Esophagus muscularis mucosa (tissue), 4 donors: ENCODE measurements around the gene SLC24A4. TPM values are rescaled to one million over a fixed set of nuclear protein-coding genes. Genes with fewer than 3 reads are reported as not detected.
"Not testable (repeated sequence)": the region's sequence is repeated elsewhere in the genome, so short reads cannot be mapped to it uniquely, and the experiment has no call there.

Experiments
- DNase-seq: peaks from one replicate; pipeline ENCODE4 v3.0.0-alpha.2; 2017; ENCODE audit errors: extremely low spot score
- H3K27ac ChIP-seq, 4 donors: fragments of 200-600 bp; sonication (generic); replicated peaks in 1 of 4; 1 replicate in 3 of 4; 2 replicates in 1 of 4; pipeline ENCODE4 v1.5.1; 2016 to 2019; ENCODE audit warnings: mild to moderate bottlenecking in 1 of 4
- H3K27me3 ChIP-seq, 4 donors: fragments of 200-600 bp; sonication (generic); one replicate each; pipeline versions ENCODE4 v1.5.1 to v1.6.0; 2016 to 2019
- H3K36me3 ChIP-seq, 4 donors: fragments of 200-600 bp; sonication (generic); one replicate each; pipeline ENCODE4 v1.5.1; 2016 to 2019
- H3K4me1 ChIP-seq, 4 donors: fragments of 200-600 bp; sonication (generic); one replicate each; pipeline ENCODE4 v1.5.1; 2016 to 2019
- H3K4me3 ChIP-seq, 4 donors: fragments of 200-600 bp; sonication (generic); 1 replicate in 2 of 4; 2 replicates in 2 of 4; pipeline ENCODE4 v1.5.1; 2016 to 2019; ENCODE audit warnings: mild to moderate bottlenecking in 4 of 4, moderate library complexity in 1 of 4
- H3K9me3 ChIP-seq, 4 donors: fragments of 200-600 bp; sonication (generic); 1 replicate in 3 of 4; 2 replicates in 1 of 4; pipeline ENCODE4 v1.5.1; 2016 to 2019
- EP300 ChIP-seq: sonication (generic); formaldehyde crosslinking; IDR thresholded peaks from one replicate; pipeline ENCODE4 v1.6.1; 2017; ENCODE audit warnings: antibody characterized with exemption
- POLR2A ChIP-seq: fragments of 450-650 bp; IDR thresholded peaks from one replicate; pipeline ENCODE4 v1.6.1; 2017; ENCODE audit warnings: antibody characterized with exemption, moderate library complexity, mild to moderate bottlenecking, low read depth
- POLR2AphosphoS5 ChIP-seq, 2 donors: sonication (generic); formaldehyde crosslinking; IDR thresholded peaks; one replicate each; pipeline ENCODE4 v1.6.1; 2017; ENCODE audit warnings: antibody characterized with exemption in 2 of 2
- WGBS: methylation state at CpG from one replicate; pipeline ENCODE4 v1.1.5; 2018; 5-methylcytosine and 5-hydroxymethylcytosine counted together
- intact Hi-C: fragments of 100-400 bp; cut with DNase I; formaldehyde crosslinking; loops from one replicate; pipeline ENCODE4 v1.15.1; 2023
- total RNA-seq, 4 donors: library from RNA; depleted of rRNA; stranded (reverse); fragments of >200 nt; gene quantifications; one replicate each; pipeline versions ENCODE4 v1.1.0 to v1.2.1, GENCODE V29; 2016
- TF ChIP-seq, protein P1 (sequence below), 3 experiments: fragments of 200-600 bp in 2 of 3; fragments of 450-650 bp in 1 of 3; sonication (generic) in 2 of 3; IDR thresholded peaks; one replicate each; pipeline ENCODE4 v1.5.1; 2017 to 2019; ENCODE audit warnings: antibody characterized with exemption in 3 of 3, mild to moderate bottlenecking in 2 of 3, moderate library complexity in 1 of 3

Gene SLC24A4
- total RNA-seq, 4 donors from 2014 or later = 1.7 to 2.9 (median 2.1) TPM

GRCh38 chr14:92397953-92398564 is 75.1 kb downstream of the SLC24A4 start:
- H3K36me3 ChIP-seq = no peaks in the 10 kb centered on the region
- TF ChIP-seq POLR2A = no peak
- TF ChIP-seq EP300 = no peak
- TF ChIP-seq, protein P1, sequence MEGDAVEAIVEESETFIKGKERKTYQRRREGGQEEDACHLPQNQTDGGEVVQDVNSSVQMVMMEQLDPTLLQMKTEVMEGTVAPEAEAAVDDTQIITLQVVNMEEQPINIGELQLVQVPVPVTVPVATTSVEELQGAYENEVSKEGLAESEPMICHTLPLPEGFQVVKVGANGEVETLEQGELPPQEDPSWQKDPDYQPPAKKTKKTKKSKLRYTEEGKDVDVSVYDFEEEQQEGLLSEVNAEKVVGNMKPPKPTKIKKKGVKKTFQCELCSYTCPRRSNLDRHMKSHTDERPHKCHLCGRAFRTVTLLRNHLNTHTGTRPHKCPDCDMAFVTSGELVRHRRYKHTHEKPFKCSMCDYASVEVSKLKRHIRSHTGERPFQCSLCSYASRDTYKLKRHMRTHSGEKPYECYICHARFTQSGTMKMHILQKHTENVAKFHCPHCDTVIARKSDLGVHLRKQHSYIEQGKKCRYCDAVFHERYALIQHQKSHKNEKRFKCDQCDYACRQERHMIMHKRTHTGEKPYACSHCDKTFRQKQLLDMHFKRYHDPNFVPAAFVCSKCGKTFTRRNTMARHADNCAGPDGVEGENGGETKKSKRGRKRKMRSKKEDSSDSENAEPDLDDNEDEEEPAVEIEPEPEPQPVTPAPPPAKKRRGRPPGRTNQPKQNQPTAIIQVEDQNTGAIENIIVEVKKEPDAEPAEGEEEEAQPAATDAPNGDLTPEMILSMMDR (IDR thresholded peaks at IDR 0.05) = no peak
- TF ChIP-seq POLR2AphosphoS5 (IDR thresholded peaks at IDR 0.05) = no peak
- intact Hi-C loops = no loop called here
- H3K4me1 ChIP-seq = peaks cover 2 to 14% (median 11%) of the 10 kb centered on the region in 4 donors
- no peak overlapping the region for H3K4me3 ChIP-seq
- 78% methylated on average over 9 of the region's 9 CpGs for WGBS
- H3K9me3 ChIP-seq = no peaks in the 10 kb centered on the region
- no peak overlapping the region for H3K27ac ChIP-seq
- DNase-seq = no peak
- no peaks in the 10 kb centered on the region for H3K27me3 ChIP-seq

DNA sequence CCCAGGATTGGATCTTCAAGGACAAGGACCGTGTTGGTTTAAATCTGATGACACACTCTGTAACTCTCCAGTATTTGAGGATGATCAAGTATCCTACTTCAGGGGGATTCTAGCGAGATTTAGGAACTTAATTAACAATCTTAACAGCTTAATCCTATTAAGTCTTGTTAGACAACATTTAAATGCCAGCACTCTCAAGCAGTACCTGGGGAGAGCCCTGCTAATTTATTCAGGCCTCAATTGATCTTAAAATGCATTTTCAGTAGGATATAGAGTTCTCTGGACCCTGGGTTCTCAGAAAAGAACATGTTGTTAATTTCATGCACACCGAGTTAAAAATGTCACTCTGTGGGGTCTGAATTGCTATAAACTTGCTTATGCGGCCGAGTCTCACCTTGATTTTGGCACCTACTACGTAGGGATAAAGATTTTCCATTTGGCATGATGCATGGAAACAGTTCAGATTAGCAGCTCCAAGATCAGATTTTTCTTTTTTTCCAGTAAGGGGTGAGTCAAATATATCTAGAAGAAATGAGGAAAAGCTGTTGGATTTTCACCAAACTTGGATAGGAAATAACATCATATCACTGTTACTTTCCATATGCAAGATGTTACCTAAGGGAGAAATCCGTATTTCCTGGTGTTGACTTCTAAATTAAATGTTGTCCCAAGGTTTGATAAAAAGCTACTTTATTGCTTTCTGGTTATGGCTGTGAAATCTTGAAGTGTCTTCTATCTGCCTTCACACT is 76.1 kb downstream of the SLC24A4 start:
- Histone ChIP-seq H3K27me3 (no peaks in the 10 kb centered on the region), H3K4me1 (peaks cover 2 to 14% (median 11%) of the 10 kb centered on the region in 4 donors), H3K27ac (no peak overlapping the region), H3K9me3 (no peaks in the 10 kb centered on the region), H3K36me3 (no peaks in the 10 kb centered on the region), H3K4me3 (no peak overlapping the region)
- 62% methylated on average over 7 of the region's 7 CpGs for WGBS
- TF ChIP-seq POLR2A (no peak), EP300 (no peak), POLR2AphosphoS5 (IDR thresholded peaks at IDR 0.05) (no peak)
- TF ChIP-seq, protein P1 (IDR thresholded peaks at IDR 0.05) = no peak
- intact Hi-C loops = no loop called here
- DNase-seq = no peak

GRCh38 chr14:92400579-92401444 is 77.8 kb downstream of the SLC24A4 start:
- DNase-seq = no peak
- peaks cover 2 to 14% (median 11%) of the 10 kb centered on the region in 4 donors for H3K4me1 ChIP-seq
- TF ChIP-seq EP300 (no peak), POLR2A (no peak), POLR2AphosphoS5 (IDR thresholded peaks at IDR 0.05) (no peak)
- TF ChIP-seq, protein P1 (IDR thresholded peaks at IDR 0.05) = no peak
- intact Hi-C loops = no loop called here
- H3K27me3 ChIP-seq = no peaks in the 10 kb centered on the region
- no peaks in the 10 kb centered on the region for H3K9me3 ChIP-seq
- H3K36me3 ChIP-seq = no peaks in the 10 kb centered on the region
- 73% methylated on average over 7 of the region's 7 CpGs for WGBS
- H3K27ac ChIP-seq = no peak overlapping the region
- H3K4me3 ChIP-seq = no peak overlapping the region

GRCh38 chr14:92401561-92401960 is 78.6 kb downstream of the SLC24A4 start:
- intact Hi-C loops = no loop called here
- Histone ChIP-seq H3K27me3 (no peaks in the 10 kb centered on the region), H3K36me3 (no peaks in the 10 kb centered on the region), H3K9me3 (no peaks in the 10 kb centered on the region), H3K4me3 (no peak overlapping the region), H3K4me1 (peaks cover 2 to 14% (median 11%) of the 10 kb centered on the region in 4 donors), H3K27ac (no peak overlapping the region)
- DNase-seq = no peak
- TF ChIP-seq POLR2A (no peak), POLR2AphosphoS5 (IDR thresholded peaks at IDR 0.05) (no peak), EP300 (no peak)
- TF ChIP-seq, protein P1 (IDR thresholded peaks at IDR 0.05) = no peak
- 88% methylated on average over 3 of the region's 3 CpGs for WGBS

DNA sequence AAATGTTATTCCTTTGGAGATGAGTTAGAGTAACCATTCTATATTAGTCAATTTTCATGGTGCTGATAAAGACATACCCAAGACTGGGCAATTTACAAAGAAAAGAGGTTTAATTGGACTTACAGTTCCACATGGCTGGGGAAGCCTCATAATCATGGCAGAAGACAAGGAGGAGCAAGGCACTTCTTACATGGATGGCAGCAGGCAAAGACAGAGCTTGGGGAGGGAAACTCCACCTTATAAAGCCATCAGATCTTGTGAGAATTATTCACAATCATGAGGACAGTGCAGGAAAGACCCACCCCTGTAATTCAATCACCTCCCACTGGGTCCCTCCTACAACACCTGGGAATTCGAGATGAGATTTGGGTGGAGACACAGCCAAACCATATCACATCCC is 79.5 kb downstream of the SLC24A4 start:
- DNase-seq, H3K9me3 ChIP-seq, H3K4me3 ChIP-seq, intact Hi-C loops, H3K36me3 ChIP-seq, H3K27me3 ChIP-seq, H3K27ac ChIP-seq: not testable (repeated sequence)
- 71% methylated on average over 1 of the region's 1 CpG for WGBS
- H3K4me1 ChIP-seq = peaks cover 2 to 14% (median 11%) of the 10 kb centered on the region in 4 donors
